HepG2 (cell line): Measurements from ENCODE around the gene PLEKHN1. TPM values are rescaled to one million over a fixed set of nuclear protein-coding genes. Genes with fewer than 3 reads are reported as not detected.
A peak's percentile ranks its signal among the peaks of the same experiment; 100 is the strongest.

Source experiments
- ATF1 ChIP-seq: IDR thresholded peaks from 2 replicates; pipeline ENCODE4 v1.6.1; 2016; ENCODE audit warnings: mild to moderate bottlenecking, control low read depth
- POLR2AphosphoS5 ChIP-seq: IDR thresholded peaks from 2 replicates; pipeline ENCODE4 v1.6.1; 2012; ENCODE audit warnings: low read depth, low read length
- RAD51 ChIP-seq: fragments of 450-650 bp; IDR thresholded peaks from 2 replicates; pipeline ENCODE4 v1.6.1; 2016; ENCODE audit warnings: borderline replicate concordance
- RBM22 ChIP-seq: fragments of 200-400 bp; formaldehyde crosslinking; optimal IDR thresholded peaks from 2 replicates; pipeline ENCODE3; 2017; ENCODE audit warnings: mild to moderate bottlenecking, low read length, moderate library complexity
- RBM39 ChIP-seq: fragments of 200-400 bp; formaldehyde crosslinking; IDR thresholded peaks from one replicate; pipeline ENCODE4 v1.6.1; 2018; ENCODE audit warnings: antibody characterized with exemption, mild to moderate bottlenecking, low read depth, low read length; ENCODE audit not compliant: poor library complexity, severe bottlenecking
- RFXAP ChIP-seq: sonication (generic); formaldehyde crosslinking; IDR thresholded peaks from 2 replicates; pipeline ENCODE4 v1.4.0; 2020; ENCODE audit warnings: missing genetic modification reagents, borderline replicate concordance
- SIX1 ChIP-seq: sonication (generic); formaldehyde crosslinking; IDR thresholded peaks from 2 replicates; pipeline ENCODE4 v1.4.0; 2020; ENCODE audit warnings: missing genetic modification reagents, borderline replicate concordance
- SRSF1 ChIP-seq: fragments of 200-400 bp; formaldehyde crosslinking; optimal IDR thresholded peaks from 2 replicates; pipeline ENCODE3; 2017; ENCODE audit warnings: mild to moderate bottlenecking, low read depth, low read length, moderate library complexity
- STAG1 ChIP-seq: sonication (generic); formaldehyde crosslinking; IDR thresholded peaks from 2 replicates; pipeline ENCODE4 v1.4.0; 2020; ENCODE audit warnings: missing genetic modification reagents
- ZBTB1 ChIP-seq: sonication (generic); formaldehyde crosslinking; IDR thresholded peaks from 2 replicates; pipeline ENCODE4 v1.4.0; 2020; ENCODE audit warnings: missing genetic modification reagents, borderline replicate concordance
- ZNF101 ChIP-seq: sonication (generic); formaldehyde crosslinking; IDR thresholded peaks from 2 replicates; pipeline ENCODE4 v1.4.0; 2020; ENCODE audit warnings: mild to moderate bottlenecking, low read depth, missing genetic modification reagents, borderline replicate concordance
- ZNF282 ChIP-seq: fragments of 450-650 bp; IDR thresholded peaks from 2 replicates; pipeline ENCODE4 v1.6.1; 2018; ENCODE audit not compliant: partially characterized antibody
- ZNF615 ChIP-seq: sonication (generic); formaldehyde crosslinking; IDR thresholded peaks from 2 replicates; pipeline ENCODE4 v1.5.0; 2020; ENCODE audit warnings: mild to moderate bottlenecking, missing genetic modification reagents, borderline replicate concordance
- ZNF772 ChIP-seq: sonication (generic); formaldehyde crosslinking; IDR thresholded peaks from 2 replicates; pipeline ENCODE4 v1.5.0; 2020; ENCODE audit warnings: mild to moderate bottlenecking, missing genetic modification reagents
- ZNF777 ChIP-seq: sonication (generic); formaldehyde crosslinking; IDR thresholded peaks from 2 replicates; pipeline ENCODE4 v1.4.0; 2020; ENCODE audit warnings: missing genetic modification reagents
- polyA plus RNA-seq, 8 experiments: library from polyadenylated mRNA; depleted of rRNA in 3 of 8; stranded (reverse) in 7 of 8; unstranded in 1 of 8; fragments of >200 nt; fragmentation: Illumina TruSeq in 4 of 8; extraction: Trizol in 4 of 8; gene quantifications; 2 replicates each; pipeline versions ENCODE4 v1.2.1 to v1.2.3, GENCODE V29; 2011 to 2016; ENCODE audit warnings: low read depth in 4 of 8, missing spikeins in 1 of 8, mixed read lengths in 1 of 8; ENCODE audit not compliant: insufficient read depth in 1 of 8
- total RNA-seq, 5 experiments: library from RNA; depleted of rRNA; stranded (reverse); fragments of >200 nt; fragmentation: Illumina TruSeq; extraction: Trizol; gene quantifications; 2 replicates each; pipeline ENCODE4 v1.2.3, GENCODE V29; 2016; ENCODE audit warnings: low read depth in 1 of 5
- TF ChIP-seq, protein P1 (sequence below): sonication (generic); formaldehyde crosslinking; IDR thresholded peaks from 2 replicates; pipeline ENCODE4 v1.8.1; 2023; ENCODE audit warnings: mild to moderate bottlenecking, inconsistent platforms, moderate library complexity, missing genetic modification reagents, borderline replicate concordance
- TF ChIP-seq, protein P2 (sequence below): sonication (generic); formaldehyde crosslinking; IDR thresholded peaks from 2 replicates; pipeline ENCODE4 v1.4.0; 2020; ENCODE audit warnings: missing genetic modification reagents
- TF ChIP-seq, protein P3 (sequence below): sonication (generic); formaldehyde crosslinking; IDR thresholded peaks from 2 replicates; pipeline ENCODE4 v1.5.1; 2020; ENCODE audit warnings: mild to moderate bottlenecking, missing genetic modification reagents, moderate library complexity
- TF ChIP-seq, protein P4 (sequence below): sonication (generic); formaldehyde crosslinking; IDR thresholded peaks from 2 replicates; pipeline ENCODE4 v1.4.0; 2020; ENCODE audit warnings: missing genetic modification reagents
- TF ChIP-seq, protein P5 (sequence below): fragments of 450-650 bp; IDR thresholded peaks from 2 replicates; pipeline ENCODE4 v1.6.1; 2017
- TF ChIP-seq, protein P6 (sequence below): IDR thresholded peaks from 2 replicates; pipeline ENCODE4 v1.6.1; 2016; ENCODE audit warnings: missing genetic modification reagents, missing compliant biosample characterization
- TF ChIP-seq, protein P7 (sequence below): sonication (generic); formaldehyde crosslinking; IDR thresholded peaks from 2 replicates; pipeline ENCODE4 v1.5.0; 2020; ENCODE audit warnings: missing genetic modification reagents

The PLEKHN1 gene
- total and polyA plus RNA-seq, 2 of the 13 experiments (the other 11 are each of a cell fraction or from before 2014, with no cell fraction given) = 0.42 to 0.58 TPM

DNA sequence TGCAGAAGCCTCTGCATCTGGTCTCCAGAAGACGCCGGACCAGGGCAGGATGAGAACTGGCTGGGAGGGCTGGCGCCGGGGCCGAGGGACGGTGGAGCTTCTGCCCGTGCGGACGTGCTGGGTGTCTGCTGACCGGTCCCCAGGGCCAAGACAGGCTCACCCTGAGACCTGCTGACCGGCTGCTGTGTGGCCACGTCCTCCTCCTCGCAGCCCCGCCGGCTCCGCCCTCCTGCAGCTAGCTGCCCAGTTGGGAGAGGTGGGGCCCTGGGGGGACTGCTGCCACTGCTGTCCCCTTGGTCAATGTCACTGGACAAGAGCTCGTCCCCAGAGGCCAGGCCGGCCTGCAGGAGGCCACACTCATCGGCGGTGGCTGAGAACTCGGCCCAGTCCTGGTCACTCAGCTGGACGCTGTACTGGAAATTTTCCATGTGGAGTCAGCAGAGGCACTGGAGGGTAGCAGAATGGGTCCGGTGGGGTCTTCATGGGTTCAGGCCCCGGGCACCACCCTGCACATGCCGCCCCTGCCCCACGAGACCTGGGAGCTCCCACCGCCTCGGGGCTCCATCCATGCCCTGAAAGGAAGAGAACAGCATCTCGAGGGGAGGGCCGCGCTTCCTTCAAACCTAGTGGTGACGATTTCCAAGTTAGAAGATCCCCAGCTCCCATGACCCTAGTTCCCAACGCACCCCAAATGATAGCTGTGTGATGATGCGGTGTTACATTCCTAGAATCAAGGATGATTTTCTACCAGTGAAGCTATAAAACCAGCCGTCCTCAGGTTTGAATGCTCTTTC lies 14.5 kb downstream of the PLEKHN1 start (continued):
- TF ChIP-seq, protein P1, sequence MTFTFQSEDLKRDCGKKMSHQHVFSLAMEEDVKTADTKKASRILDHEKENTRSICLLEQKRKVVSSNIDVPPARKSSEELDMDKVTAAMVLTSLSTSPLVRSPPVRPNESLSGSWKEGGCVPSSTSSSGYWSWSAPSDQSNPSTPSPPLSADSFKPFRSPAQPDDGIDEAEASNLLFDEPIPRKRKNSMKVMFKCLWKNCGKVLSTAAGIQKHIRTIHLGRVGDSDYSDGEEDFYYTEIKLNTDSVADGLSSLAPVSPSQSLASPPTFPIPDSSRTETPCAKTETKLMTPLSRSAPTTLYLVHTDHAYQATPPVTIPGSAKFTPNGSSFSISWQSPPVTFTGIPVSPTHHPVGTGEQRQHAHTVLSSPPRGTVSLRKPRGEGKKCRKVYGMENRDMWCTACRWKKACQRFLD (CRISPR knock-in tag) = no peak
- TF ChIP-seq STAG1 (CRISPR knock-in tag) (no peak), SRSF1 (no peak), ZNF777 (CRISPR knock-in tag) (no peak), ZNF615 (CRISPR knock-in tag) (no peak), RBM39 (no peak), ZNF282 (no peak), ATF1 (CRISPR knock-in tag) (no peak), ZNF101 (CRISPR knock-in tag) (no peak), RAD51 (no peak), RBM22 (no peak), ZBTB1 (CRISPR knock-in tag) (no peak), SIX1 (CRISPR knock-in tag) (no peak), ZNF772 (no peak), RFXAP (CRISPR knock-in tag) (no peak), POLR2AphosphoS5 (no peak; the same call in 1 of the 2 replicates)
- TF ChIP-seq, protein P2, sequence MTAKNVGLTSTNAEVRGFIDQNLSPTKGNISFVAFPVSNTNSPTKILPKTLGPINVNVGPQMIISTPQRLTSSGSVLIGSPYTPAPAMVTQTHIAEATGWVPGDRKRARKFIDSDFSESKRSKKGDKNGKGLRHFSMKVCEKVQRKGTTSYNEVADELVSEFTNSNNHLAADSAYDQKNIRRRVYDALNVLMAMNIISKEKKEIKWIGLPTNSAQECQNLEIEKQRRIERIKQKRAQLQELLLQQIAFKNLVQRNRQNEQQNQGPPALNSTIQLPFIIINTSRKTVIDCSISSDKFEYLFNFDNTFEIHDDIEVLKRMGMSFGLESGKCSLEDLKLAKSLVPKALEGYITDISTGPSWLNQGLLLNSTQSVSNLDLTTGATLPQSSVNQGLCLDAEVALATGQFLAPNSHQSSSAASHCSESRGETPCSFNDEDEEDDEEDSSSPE = no peak
- TF ChIP-seq, protein P3, sequence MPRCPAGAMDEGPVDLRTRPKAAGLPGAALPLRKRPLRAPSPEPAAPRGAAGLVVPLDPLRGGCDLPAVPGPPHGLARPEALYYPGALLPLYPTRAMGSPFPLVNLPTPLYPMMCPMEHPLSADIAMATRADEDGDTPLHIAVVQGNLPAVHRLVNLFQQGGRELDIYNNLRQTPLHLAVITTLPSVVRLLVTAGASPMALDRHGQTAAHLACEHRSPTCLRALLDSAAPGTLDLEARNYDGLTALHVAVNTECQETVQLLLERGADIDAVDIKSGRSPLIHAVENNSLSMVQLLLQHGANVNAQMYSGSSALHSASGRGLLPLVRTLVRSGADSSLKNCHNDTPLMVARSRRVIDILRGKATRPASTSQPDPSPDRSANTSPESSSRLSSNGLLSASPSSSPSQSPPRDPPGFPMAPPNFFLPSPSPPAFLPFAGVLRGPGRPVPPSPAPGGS (CRISPR knock-in tag) = no peak
- TF ChIP-seq, protein P4, sequence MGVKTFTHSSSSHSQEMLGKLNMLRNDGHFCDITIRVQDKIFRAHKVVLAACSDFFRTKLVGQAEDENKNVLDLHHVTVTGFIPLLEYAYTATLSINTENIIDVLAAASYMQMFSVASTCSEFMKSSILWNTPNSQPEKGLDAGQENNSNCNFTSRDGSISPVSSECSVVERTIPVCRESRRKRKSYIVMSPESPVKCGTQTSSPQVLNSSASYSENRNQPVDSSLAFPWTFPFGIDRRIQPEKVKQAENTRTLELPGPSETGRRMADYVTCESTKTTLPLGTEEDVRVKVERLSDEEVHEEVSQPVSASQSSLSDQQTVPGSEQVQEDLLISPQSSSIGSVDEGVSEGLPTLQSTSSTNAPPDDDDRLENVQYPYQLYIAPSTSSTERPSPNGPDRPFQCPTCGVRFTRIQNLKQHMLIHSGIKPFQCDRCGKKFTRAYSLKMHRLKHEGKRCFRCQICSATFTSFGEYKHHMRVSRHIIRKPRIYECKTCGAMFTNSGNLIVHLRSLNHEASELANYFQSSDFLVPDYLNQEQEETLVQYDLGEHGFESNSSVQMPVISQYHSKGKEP (CRISPR knock-in tag) = no peak
- TF ChIP-seq, protein P5, sequence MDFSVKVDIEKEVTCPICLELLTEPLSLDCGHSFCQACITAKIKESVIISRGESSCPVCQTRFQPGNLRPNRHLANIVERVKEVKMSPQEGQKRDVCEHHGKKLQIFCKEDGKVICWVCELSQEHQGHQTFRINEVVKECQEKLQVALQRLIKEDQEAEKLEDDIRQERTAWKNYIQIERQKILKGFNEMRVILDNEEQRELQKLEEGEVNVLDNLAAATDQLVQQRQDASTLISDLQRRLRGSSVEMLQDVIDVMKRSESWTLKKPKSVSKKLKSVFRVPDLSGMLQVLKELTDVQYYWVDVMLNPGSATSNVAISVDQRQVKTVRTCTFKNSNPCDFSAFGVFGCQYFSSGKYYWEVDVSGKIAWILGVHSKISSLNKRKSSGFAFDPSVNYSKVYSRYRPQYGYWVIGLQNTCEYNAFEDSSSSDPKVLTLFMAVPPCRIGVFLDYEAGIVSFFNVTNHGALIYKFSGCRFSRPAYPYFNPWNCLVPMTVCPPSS = no peak
- TF ChIP-seq, protein P6, sequence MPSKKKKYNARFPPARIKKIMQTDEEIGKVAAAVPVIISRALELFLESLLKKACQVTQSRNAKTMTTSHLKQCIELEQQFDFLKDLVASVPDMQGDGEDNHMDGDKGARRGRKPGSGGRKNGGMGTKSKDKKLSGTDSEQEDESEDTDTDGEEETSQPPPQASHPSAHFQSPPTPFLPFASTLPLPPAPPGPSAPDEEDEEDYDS = peak; percentile 68; the same call in 1 of the 2 replicates
- TF ChIP-seq, protein P7, sequence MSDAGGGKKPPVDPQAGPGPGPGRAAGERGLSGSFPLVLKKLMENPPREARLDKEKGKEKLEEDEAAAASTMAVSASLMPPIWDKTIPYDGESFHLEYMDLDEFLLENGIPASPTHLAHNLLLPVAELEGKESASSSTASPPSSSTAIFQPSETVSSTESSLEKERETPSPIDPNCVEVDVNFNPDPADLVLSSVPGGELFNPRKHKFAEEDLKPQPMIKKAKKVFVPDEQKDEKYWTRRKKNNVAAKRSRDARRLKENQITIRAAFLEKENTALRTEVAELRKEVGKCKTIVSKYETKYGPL = no peak
